ENCODE measurements around the gene PPP2R5E. TPM values are rescaled to one million over a fixed set of nuclear protein-coding genes. Genes with fewer than 3 reads are reported as not detected.
"Not testable (repeated sequence)": the region's sequence is repeated elsewhere in the genome, so short reads cannot be mapped to it uniquely, and the experiment has no call there.

PPP2R5E gene
- total RNA-seq, 2 donors from 2014 or later = 34.4 to 44.5 TPM

DNA sequence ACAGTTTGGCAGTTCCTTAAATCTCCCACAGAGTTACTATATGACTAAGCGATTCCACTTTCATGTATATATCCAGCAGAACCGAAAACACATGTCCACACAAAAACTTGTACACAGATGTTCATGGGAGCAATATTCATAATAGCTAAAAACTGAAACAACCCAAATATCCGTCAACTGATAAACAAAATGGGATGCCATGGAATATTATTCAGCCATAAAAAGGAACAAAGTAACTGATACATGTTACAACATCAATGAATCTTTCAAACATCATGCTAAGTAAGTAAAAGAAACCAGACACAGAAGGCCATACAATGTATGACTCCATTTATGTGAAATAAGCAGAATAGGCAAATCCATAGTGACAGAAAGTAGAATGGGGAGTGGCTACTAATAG, 144.2 kb downstream of the PPP2R5E start:
- DNase-seq (ENCODE audit: low spot score) = no peak
- intact Hi-C loops (cut with DNase I) = loop anchor here in 1 of 2 donors (5.0 to 10.0 kb wide), 2 partner anchors 143 to 206 kb away; partner anchors contain the start of gene PPP2R5E

DNA sequence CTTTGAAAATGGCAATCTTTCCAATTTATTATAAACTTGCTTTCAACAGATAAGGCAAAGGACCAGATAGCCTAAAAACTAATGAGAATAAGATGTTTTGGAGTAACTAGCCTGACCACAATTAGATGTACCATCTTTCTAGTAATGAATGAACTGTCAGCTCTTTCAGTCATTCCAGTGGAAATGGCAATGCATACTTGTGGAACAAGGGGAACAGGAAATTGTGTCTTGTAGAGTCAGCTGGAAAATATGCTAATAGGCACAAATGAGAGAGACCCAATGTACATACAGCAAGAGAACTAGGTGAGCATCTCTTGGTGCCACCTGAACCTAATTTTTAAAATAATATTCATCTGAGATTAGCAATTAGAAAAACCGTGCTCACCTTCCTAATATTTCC, 148.3 kb downstream of the PPP2R5E start:
- DNase-seq (ENCODE audit: low spot score) = no peak
- intact Hi-C loops (cut with DNase I) = loop anchor here (5.0 to 10.0 kb wide), 3 partner anchors 147 to 392 kb away; partner anchors contain the start of gene PPP2R5E (in 1 of the 2)

DNA sequence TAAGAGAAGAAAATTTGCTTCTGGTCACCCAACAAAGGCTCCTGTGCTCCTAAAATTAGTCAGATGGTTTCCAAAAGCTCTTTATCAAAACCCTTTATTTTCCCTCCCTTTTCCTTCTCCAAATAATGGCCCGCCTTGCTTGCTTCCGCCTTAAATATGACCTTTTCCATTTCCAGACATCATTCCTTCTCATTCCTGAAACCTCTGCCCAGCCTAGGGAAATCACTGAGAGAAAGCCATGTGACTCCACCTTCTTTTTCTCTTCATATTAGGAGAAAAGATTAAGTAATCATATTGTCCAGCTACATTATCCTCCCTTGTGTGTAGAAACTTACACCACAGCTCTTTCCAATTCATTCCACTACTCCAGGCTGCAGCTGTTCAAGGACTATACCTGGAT, 148.7 kb downstream of the PPP2R5E start:
- no peak for DNase-seq (ENCODE audit: low spot score)
- intact Hi-C loops (cut with DNase I) = loop anchor here (5.0 to 10.0 kb wide), 2 partner anchors 210 to 393 kb away; no protein-coding TSS in a partner anchor

DNA sequence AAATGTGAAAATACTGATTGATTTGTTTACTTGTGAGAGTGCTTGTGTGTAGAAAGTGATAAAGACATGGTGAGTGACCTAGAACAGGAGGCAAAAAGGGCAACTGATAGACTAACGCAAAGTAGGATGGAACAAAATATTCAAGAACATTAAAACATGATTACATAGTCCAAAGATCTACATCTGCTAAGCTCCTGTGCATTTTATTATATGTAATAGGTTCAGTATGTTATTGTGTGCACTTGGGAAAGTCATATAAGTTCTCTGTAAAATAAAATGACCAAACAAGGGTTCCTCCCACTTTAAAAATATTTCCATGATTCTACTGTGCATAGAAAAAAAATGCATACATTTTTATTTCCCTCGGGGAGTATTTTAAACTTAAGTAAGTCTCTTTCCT, 150.2 kb downstream of the PPP2R5E start:
- intact Hi-C loops (cut with DNase I) = loop anchor here (5.0 to 10.0 kb wide), 2 partner anchors 212 to 394 kb away; no protein-coding TSS in a partner anchor
- DNase-seq (ENCODE audit: low spot score) = no peak

DNA sequence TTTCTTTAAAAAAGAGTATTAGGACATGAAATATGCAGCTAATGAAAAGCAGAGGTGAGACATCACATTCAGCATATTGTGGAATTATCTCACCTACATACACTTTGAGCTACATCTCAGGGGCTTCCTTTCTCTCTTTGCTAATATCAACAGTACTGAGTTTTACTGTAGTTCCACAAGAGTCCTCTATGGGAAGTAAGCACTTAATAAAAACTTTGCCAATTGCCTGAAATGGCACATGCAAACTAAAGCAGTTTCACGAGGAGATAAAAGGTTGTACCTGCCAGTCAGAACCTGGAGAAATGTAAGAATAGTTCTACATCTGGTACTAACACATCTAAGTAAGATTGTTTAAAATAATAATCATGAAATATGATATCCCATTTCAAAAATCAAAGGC, 150.9 kb downstream of the PPP2R5E start:
- no peak for DNase-seq (ENCODE audit: low spot score)
- intact Hi-C loops (cut with DNase I) = loop anchor here (5.0 to 10.0 kb wide), 2 partner anchors 213 to 395 kb away; no protein-coding TSS in a partner anchor

DNA sequence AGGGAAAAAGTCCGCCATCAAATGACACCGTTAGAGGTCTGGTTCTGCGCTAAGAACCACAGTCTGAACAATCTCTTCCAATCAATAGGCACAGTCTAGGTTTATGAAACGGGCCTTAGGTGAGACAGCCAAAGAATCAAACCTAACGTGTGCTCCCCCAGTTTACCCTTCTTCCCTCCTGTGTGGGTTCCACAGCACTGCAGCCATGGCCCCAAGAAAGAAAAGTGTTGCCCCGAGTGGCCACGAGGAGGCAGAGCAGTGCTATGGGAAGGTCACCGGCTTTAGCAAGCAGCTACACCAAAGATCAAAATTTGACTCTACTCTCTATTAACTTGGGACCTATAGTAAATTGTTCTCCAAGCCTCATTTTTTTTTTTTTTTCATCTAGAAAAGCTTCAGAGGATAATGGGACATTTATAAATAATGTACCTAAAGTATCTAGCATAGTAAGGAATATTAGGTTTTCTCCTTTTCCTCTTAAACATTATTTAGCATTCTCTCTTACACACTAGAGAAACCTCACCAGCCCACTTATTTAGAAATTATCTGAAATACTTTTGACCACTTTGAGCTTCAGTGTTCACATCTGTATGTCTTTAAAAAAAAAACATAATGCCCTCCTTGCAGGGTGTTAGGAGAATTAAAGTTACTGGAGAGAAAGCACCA, 154.3 kb downstream of the PPP2R5E start:
- intact Hi-C loops (cut with DNase I) = loop anchor here in 1 of 2 donors (10.0 kb wide), 1 partner anchor 156 kb away; the partner anchor contains the start of gene PPP2R5E

DNA sequence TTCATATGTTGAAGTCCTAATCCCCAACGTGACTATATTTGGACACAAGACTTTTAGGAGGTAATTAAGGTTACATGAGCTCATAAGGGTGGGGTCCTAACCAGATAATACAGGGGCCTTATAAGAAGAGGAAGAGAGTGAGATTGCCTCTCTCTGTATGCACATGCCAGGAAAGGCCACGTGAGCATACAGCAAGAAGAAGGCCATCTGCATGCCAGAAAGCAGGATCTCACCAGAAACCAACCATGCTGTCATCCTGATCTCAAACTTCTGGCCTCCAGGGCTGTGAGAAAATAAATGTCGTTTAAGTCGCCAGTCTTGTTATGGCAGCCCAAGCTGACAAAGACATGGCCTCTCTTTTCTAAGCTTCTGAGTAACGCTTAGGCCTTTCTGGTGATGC, 155.5 kb downstream of the PPP2R5E start:
- intact Hi-C loops (cut with DNase I) = loop anchor here in 1 of 2 donors (10.0 kb wide), 1 partner anchor 157 kb away; the partner anchor contains the start of gene PPP2R5E
- no peak for DNase-seq (ENCODE audit: low spot score)

More for the DNA sequence above, 154.3 kb downstream of the PPP2R5E start:
- DNase-seq (ENCODE audit: low spot score) = peak; percentile 87

DNA sequence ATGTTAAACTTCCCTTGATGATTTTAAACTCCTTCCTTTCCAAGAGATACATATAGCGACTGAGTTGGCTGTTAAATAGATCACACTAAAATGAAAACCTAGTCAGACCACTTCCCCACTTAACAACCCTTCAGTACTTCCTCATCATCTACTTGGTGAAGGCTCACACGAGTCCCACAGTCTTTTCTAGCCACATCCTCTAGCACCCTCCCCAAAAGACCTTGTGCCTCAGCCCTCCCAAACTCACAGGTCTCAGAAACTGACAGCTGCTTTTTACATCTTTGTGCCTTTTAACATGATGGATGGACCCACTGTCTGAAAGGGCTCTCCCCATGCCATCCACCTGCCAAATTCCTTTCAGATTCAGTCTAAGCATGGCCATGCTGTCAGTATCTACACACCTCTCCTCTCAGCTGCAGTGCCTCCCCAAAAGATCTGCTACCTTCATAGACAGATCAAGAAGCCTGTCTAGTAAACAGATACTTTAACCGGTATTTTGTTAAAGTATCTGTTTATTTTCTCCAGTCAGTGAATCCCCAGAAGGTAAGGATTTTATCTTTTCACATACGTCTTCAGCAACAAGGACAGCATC, 159.3 kb downstream of the PPP2R5E start:
- intact Hi-C loops (cut with DNase I) = loop anchor here in 1 of 2 donors (10.0 kb wide), 1 partner anchor 161 kb away; the partner anchor contains the start of gene PPP2R5E
- no peak for DNase-seq (ENCODE audit: low spot score)

DNA sequence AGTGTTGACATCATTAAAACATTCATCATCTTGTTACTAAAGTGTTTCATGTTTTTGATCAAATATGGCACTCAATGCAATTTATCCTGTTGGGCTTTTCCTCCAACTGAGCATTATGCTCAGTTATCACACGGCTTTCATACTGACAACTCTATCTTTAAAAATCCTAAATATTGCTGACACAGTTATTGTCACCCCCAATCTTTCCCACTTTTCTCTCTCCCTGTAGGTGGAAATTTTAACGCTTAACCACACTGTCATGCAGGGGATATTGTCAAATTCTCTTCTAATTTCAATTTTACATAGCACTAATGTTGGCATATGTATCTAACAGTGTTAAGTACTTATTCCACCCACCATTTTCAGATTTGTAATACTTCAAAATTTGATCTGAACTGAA, 164.7 kb downstream of the PPP2R5E start:
- intact Hi-C loops (cut with DNase I) = no loop called here
- DNase-seq (ENCODE audit: low spot score) = no peak

DNA sequence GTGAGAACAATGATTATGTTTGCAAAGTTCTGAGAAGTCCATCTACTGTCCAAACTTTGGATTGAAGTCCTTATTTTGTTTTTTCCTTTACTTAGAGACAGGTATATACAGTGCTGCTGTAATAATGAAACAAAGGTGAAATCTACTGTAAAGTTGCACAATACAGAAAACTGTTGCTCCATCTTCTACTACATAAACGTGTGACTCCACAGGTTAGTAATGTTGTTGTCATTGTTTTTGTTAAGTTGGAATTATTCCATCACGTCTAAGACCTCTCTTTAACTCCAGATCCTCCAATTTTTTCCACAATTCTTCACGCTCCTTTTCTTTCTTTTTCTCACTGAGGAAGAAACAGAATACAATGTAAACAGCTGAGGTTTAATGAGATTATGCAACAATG, 167.4 kb downstream of the PPP2R5E start:
- intact Hi-C loops (cut with DNase I) = loop anchor here in 1 of 2 donors (2.0 kb wide), 1 partner anchor 55 kb away; no protein-coding TSS in a partner anchor
- no peak for DNase-seq (ENCODE audit: low spot score)

DNA sequence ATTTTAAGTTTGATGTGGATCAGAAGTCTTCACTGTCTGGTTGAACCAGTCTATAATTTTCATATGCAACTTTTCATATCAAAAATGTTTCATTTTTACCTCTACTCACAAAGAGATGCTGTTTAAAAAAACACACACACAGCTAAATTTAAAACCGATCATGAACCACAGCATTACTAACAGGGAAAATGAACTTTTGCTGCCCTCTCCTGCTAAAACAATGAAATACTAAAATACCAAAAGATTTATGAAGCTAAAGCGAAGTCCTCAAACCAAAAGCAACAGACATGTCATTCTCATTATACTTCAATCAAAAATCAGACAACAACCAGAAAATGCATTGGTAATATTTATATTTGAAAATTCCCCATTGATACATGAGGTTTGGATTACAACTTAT, 171.6 kb downstream of the PPP2R5E start:
- DNase-seq (ENCODE audit: low spot score); intact Hi-C loops (cut with DNase I): not testable (repeated sequence)

DNA sequence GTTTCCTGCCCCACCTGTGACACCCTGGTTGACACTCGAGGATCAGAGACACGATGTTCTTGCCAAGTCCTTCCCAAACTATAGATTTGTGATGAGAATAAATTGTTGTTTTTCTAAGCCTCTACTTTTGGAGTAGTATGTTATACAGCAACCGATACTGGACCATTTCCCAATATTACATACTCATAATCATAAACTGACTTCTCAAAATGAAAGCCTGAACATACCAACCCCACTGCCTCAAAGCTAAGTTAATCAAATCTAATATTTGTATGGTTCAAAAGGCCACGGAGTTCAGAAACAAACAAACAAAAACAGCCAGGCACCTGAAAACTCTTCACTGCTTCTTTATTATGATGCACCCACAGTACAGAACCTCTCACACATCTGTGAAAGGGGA, 172.1 kb downstream of the PPP2R5E start:
- no peak for DNase-seq (ENCODE audit: low spot score)
- intact Hi-C loops (cut with DNase I) = no loop called here

DNA sequence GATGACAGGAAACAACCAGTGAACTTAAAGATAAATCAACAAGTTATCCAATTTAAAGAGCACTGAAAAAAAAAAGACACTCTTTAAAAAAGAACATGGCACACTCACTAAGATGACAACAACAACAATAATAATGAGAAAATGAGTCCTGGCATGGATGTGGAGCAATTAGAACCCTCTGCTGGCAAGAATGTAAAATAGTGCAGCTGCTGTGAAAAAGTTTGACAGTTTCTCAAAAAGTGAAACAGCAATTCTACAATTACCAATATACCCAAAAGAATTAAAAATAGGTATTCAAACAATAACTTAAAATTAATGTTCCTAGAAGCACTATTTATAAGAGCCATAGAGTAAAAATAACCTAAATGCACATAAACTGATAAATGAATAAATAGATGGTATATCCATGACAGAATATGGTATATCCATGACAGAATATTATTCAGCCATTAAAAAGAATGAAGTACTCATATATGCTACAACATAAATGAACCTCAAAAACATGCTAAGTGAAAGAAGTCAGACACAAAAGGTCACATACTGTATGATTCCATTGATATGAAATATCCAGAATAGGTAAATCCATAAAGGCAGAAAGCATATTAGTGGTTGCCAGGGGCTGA, 175.3 kb downstream of the PPP2R5E start:
- intact Hi-C loops (cut with DNase I) = no loop called here

DNA sequence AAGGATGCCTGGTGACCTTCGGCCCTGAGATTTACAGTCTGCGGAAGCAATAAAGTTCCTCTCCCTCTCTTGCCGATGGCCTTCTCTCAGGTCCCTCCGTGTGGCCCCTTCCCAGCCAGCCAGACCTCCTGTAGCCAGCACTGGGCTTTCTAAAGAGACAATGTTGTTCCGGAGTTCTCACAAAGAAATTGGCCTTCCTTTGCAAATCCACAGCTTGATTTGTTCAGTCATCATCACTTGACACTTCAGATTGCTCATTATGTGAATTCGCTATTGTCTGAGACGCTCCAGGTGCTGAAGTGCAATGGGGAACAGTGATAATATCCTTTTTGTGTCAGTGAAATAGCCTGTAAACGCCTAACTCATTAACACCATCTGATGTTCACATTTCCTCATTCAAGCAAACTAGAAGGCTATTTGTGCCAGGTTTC, 180.8 kb downstream of the PPP2R5E start:
- no peak for DNase-seq (ENCODE audit: low spot score)
- intact Hi-C loops (cut with DNase I) = no loop called here

More for the DNA sequence above, 175.3 kb downstream of the PPP2R5E start:
- DNase-seq (ENCODE audit: low spot score) = no peak

DNA sequence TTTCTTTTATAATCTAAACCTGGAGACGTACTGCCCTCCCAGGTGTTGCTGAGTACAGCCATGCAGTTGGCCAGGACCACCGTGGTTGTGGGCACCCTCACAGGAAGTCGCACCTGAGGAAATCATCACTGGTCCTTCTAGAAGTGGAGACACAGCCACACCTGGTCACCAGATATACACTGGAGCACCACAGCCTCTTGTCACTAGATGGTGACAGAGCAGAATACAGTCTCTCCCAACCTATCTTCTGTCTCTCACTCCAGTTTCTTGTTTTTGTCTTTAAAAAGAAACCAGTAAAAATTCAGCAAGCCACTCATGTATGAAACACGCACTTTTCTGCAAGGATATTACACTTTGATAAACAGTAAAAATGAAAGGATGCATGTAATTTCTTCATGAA, 181.4 kb downstream of the PPP2R5E start:
- intact Hi-C loops (cut with DNase I) = no loop called here
- DNase-seq (ENCODE audit: low spot score) = no peak

DNA sequence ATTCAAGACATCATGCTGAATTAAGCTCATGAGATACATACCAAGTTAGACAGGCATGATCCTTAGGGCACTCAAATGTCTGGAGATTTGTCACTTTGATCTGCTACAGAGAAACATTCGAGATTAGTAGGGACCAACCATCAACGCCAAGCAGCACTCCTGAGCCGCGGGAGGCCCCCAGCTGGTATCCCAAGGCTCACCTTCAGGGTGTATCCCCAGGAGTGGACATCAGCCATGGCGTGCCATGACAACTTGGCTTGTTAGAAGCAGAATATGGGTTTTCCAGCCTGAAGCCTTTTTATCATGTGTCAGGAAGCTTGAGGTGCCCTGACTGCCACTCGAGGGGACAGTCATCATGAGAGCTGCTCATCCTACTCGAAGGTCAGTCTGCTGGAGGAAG, 185.3 kb downstream of the PPP2R5E start:
- intact Hi-C loops (cut with DNase I) = no loop called here
- no peak for DNase-seq (ENCODE audit: low spot score)

DNA sequence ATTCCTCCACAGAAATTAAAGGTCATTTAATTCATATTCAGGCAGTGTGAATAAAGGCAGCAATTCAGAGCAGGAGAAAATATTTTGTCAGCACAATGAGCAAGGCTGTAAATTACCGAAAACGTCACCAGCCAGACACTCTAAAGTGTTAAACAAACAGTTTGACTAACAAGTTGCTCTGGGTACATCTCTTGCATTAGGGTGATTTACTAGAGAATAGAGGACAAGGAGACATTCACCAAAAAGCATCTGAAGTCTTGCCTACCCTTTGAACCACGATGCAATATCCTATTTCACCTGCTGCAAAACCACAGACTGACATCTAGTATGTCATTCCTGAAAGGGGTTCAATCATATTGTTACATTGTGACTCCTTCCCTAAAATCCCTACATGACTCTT, 197.4 kb downstream of the PPP2R5E start:
- intact Hi-C loops (cut with DNase I) = no loop called here
- DNase-seq (ENCODE audit: low spot score) = no peak

DNA sequence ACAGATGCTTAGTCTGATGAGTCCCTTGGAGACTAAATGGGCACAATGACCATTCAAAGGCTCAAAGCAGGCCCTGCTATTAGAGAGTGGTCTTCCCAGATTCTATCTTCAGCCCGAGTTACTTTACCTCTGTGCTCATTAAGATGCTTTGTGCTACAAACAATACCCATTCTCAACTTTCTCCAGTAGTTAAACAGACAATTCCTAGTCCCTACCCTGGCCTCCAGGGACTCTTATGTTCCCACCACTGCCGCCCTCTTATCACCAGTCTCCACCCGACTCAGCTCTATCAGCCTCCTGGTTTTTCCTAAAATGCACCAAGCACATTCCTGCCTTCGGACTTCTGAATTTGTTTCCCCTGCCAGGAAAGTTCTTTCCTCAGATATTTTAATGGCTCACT, 198.8 kb downstream of the PPP2R5E start:
- intact Hi-C loops (cut with DNase I) = no loop called here
- DNase-seq (ENCODE audit: low spot score) = no peak

DNA sequence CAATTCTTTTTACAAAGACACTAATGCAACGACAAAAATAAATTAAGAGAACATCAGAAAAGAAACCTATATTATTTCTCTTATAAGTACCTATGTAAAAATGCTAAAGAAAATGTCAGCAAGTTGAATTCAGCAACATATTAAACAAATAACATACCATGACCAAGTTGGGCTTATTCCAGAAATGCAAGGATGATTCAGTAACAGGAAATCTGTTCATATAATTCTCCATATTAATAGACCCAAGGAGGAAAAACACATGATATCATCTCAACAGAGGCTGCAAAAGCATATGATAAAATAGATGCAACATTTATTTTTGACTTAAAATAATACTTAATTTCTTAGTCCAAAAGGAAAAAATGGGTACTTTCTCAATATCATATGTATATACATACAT, 199.3 kb downstream of the PPP2R5E start:
- intact Hi-C loops (cut with DNase I) = no loop called here
- no peak for DNase-seq (ENCODE audit: low spot score)

DNA sequence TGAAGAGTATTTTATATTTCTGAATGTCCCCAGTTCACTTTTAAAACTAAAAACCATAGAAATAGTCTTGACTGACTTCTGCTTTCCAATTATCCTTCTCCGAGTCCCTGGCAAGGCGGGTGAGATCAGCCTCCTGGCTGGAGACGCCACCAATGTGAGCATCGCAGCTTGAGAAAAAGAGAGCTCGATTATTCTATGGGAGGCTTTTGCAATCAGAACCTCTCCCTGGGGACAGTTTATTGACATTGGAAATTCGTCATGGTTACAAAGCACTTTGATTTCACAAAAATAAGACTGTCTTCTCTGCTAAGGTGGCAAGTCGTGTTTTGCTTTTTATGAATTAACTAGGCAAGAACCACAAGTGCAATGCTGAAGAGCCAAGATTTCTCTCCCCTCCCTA, 200.8 kb downstream of the PPP2R5E start:
- intact Hi-C loops (cut with DNase I) = no loop called here
- DNase-seq (ENCODE audit: low spot score) = no peak

Data from posterior vena cava (tissue), 2 donors.